DMS79 (cell line): Measurements from ENCODE around the gene AEBP2.
"Not testable (repeated sequence)": the region's sequence is repeated elsewhere in the genome, so short reads cannot be mapped to it uniquely, and the experiment has no call there.

ENCODE experiments used
- DNase-seq: peaks from one replicate; lab custom pipeline; 2025; lab: John Stamatoyannopoulos, UW

The AEBP2 gene, protein sequence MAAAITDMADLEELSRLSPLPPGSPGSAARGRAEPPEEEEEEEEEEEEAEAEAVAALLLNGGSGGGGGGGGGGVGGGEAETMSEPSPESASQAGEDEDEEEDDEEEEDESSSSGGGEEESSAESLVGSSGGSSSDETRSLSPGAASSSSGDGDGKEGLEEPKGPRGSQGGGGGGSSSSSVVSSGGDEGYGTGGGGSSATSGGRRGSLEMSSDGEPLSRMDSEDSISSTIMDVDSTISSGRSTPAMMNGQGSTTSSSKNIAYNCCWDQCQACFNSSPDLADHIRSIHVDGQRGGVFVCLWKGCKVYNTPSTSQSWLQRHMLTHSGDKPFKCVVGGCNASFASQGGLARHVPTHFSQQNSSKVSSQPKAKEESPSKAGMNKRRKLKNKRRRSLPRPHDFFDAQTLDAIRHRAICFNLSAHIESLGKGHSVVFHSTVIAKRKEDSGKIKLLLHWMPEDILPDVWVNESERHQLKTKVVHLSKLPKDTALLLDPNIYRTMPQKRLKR

DNA sequence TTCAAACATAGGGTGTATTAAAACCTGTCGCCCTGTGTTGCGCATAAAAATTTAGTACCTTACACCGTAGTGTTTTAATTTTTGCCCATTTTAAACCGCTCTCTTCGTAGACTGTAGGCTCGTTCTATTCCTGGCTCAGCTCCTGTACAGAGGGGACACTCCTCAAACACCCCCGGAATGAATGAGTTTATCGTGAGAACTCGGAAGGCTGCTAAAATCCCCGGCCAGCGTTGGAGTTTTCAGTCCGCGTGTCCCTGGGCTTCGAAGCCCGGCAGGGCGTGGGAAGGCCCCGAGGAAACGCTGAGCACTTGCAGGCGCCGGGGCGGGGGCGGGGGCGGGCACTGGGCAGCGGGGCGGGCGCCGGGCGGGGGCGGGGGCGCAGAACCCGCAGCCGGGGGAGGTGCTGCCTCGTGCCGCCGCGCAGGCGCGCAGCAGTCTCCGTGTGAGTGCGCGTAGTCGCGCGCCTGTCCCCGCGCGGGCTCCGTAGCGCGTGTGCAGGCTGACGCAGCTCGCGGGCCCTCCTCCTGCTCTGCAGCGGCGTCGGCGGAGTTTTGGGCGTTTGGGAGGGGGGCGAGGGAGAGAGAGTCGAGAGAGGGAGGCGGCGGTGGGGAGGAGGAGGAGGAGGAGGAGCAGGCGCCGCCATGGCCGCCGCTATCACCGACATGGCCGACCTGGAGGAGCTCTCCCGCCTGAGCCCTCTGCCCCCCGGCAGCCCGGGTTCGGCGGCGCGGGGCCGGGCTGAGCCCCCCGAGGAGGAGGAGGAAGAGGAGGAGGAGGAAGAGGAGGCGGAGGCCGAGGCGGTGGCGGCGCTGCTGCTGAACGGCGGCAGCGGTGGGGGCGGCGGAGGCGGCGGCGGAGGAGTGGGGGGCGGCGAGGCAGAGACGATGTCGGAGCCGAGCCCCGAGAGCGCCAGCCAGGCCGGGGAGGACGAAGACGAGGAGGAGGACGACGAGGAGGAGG is at the start of gene AEBP2:
TSS of gene AEBP2 (plus strand) at position 434 of the 960 bp plus-strand sequence. CDS start at position 642, 208 bp downstream.
- DNase-seq = peak; percentile 58

DNA sequence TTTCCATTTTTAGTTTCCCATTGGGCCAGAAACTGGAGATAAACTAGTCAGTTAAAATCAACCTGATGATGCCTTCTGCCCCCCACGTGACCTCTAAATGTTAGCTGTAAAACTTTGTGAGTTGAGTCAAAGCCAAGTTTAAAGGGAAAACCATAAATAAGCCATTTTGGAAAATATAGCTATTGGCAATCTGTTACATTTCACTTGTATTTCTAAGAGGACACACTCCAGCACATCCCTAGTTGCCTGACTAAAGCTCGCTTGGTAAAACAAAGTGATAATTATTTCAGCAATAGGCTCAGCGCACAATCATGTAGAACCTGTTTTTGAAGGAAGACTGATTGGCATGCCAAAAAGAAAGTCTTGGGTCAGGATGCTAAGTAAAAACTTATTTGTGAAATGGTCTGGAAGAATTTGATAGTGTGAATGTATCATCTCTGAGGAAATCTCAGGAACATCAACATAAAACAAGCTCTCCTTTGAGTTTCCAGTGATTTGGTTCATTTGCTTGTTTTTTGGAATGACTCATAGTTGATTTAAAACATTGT is 49.2 kb upstream of the AEBP2 start:
- no peak for DNase-seq

DNA sequence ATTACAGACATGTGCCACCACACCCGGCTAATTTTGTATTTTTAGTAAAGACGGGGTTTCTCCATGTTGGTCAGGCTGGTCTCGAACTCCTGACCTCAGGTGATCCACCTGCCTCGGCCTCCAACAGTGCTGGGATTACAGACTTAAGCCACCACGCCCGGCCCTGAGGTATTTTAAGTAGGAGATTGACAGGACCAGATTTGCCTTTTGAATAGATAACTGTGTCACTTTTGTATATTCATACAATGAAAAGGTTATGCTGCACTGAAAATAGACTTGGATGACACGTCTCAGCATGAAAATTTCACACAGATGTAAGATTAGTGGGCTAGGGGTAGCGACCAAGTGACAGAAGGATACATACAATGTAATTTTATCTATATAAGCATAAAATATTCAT is 46.6 kb upstream of the AEBP2 start:
- DNase-seq = not testable (repeated sequence)

DNA sequence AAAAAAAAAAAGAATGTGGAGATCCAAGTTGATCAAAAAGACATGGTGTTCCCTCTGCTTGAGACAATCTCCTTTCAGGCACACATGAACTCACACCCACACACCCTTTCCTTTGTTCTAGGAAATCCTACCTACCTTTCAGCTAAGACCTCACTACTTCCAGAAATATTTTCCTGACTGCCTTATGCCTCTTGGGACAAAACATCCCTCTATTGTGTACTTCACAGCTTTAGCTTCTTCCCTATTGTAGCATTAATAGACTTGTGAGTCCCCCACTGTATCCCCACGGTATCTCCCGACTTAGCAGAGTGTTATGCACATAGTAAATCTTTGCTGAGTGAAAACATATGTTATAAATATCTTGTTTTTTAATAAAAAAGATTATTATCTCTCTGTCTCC is 44.9 kb upstream of the AEBP2 start:
- no peak for DNase-seq

DNA sequence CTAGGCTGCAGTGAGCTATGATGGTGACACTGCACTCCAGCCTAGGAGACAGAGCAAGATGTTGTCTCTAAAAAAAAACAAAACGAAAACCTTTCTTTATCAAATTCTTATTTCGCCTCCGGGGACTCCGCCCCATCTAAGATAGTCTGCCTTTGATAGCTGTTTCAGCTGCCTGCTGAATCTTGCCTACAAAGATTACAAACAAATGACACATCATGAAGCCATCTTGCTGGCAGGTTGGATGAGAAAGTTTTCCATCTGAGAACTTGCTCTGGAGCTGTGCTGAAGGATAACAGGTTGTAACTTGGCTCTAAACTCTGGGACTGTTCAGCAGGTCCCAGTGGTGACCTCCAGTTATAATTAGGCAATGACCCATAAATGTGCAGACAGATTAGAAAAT is 41.8 kb upstream of the AEBP2 start:
- DNase-seq = no peak

DNA sequence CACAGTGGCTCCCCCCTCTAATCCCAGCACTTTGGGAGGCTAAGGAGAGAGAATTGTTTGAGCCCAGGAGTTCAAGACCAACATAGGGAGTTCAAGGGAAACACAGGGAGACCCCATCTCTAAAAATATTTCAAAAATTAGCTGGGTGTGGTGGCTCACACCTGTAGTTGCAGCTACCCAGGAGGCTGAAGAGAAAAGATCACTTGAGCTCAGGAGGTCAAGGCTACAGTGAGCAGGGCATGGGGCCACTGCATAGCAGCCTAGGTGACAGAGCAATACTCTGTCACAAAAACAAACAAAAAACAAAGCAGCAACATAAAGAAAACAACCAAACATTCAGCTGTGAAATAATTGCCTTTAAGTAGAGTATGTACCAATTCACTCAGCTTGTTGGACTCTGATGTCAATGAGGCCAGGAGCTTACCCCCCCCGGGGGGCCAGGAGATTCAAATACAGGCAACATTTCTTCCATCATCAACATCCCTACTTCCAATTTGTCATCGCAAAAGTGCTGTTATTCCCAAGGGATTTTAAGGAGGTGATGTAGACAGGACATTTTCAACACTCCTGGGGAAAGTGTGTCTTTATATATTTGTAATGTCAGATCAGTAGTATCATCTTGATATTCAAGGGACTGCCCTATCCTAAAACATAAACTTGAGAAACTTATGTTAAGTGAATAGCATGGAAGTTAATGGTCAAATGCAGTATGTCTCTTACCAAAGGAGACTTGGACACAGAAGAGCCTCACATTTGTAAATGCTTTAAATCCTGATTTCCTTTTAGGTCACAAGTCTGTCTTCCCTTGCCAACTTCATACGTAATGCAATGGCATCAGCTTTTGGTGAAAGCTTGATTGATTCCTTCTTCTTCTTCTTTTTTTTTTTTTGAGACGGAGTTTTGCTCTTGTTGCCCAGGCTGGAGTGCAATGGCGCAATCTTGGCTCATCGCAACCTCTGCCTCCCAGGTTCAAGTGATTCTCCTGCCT is 40.6 kb upstream of the AEBP2 start:
- DNase-seq = no peak

DNA sequence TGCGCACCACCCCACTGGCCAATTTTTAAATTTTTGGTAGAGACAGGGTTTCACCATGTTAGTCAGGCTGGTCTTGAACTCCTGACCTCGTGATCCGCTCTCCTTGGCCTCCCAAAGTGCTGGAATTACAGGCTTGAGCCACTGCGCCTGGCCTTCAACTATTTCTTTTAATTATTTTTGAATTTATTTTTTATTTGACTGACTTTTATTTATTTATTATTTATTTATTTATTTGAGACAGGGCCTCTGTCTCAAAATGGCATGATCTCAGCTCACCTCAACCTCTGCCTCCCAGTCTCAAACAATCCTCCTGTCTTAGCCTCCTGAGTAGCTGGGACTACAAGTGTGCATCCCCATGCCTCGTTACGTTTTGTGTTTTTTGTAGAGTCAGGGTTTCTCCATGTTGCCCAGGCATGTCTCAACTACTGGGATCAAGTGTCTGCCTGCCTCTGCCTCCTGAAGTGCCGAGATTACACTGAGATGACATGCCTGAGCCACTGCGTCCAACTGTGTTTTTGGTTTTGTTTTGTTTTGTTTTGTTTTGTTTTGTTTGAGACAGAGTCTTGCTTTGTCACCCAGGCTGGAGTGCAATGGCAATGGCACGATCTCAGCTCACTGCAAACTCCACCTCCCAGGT is 38.5 kb upstream of the AEBP2 start:
- not testable (repeated sequence) for DNase-seq

DNA sequence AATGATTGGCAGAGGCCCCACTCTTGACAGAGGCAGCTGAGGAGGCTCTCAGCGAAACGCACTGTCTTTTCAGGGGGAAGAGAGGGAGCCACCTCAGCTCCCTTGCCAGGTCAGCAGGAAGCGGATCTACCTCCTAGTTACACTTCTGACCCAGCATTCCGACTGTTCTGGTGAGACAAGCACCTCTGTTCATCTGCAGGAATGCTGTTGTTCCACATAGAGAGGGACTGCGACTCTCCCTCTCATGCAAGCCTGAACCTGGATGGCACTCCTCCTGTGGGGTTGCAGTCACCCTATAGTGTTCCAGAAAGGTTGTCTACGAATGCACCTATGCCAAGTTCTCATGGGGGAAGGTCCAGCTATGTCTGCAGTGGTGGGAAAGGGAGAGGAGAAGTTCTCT is 37.1 kb upstream of the AEBP2 start:
- no peak for DNase-seq

DNA sequence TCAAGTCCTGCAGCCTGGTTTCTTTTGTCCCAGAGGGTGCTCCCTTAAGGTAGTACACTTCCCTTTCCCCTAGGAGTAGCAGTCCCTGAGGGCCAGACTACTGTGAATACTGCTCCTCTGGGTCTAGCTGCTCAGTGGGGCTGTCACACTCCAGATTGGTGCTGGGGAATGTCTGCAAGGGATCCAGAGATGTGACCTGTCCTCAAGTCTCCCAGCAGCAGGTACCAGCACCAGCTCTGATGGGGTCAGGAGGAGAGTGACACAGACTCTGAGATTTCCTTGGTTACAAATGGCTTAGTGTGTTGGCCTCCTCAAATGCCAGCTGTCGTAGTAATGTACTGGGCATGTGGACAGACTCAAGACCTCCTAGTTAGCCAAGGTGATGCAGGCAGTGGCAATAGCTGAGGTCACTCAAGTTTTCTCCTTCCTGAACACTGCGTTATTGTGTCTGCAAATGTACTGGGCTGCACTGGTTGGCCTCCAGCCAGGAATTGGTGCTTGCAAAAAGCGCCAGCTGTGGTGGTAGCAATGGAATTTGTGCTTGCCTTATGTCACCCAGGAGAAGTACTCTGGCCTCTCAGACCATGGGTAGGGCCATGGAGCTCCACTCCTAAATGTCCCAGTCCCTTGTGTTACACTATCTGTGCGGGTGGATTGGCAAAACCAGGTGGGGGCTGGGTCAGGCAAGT is 36.4 kb upstream of the AEBP2 start:
- DNase-seq = no peak

DNA sequence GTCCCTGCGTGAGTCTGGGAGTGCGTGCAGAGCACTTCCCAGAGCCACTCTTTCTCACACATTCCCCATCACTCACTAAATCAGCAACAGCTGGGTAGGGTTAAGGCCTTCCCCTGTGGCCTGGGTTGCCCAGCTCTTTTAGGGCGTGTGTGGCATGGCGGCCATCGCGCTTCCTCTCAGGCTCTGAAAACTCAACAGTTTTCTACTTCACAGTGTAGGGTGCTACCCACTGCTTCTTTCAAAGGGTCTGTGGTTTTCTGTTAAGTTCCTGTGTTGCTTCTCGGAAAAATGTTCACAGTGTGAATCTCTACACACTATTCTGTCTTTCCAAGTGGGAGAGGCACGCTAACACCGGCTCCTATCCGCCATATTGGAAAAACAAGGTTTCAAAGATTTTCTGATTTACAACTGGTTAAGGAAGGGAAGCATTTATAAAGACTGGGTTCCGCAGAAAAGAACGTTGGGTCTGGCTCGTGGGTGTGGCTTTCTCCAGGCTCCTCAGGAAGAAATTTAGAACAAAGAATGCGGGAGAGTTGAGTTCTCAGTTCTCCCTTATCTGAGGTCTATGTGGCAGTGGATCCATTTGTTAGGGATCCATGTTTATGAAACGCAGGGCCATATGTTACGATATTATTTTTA is 34.9 kb upstream of the AEBP2 start:
- DNase-seq = no peak

DNA sequence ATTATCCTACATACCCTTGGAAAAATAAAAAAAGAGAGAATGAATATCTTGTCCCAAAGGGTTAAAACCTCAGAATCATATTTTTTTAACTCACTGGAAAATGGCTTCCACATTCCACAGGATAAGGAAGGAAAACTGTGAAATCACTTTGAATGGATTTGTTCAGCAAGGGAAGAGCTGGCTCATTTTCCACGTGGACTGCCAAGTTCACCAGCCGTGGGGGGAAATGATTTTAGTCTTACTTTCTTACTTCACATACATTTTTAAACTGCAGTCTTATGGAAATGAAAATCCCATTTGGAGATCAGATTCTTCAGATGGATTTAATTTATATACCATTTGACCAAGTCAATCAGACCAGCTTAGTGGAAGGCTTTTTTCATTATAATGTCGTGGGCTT is 29.9 kb upstream of the AEBP2 start:
- no peak for DNase-seq

DNA sequence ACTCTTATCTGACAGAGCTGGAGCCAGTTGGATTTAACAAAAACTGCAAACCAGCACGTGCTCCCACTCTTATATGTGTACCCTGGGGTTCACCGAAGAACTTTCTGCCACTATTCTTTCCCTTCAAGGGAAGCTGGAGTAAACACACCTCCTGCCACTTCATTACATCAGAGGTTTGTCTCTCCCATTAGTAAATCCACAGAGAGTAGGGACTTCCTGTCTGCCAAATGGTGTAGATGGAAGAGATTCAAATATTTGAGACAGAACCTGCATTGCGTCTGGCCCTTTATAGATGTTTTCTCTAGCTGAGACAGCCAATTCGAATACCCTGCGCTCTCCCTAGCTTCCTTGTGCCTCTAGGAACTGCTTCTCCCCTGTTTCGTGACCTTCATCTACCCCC is 29.1 kb upstream of the AEBP2 start:
- no peak for DNase-seq

DNA sequence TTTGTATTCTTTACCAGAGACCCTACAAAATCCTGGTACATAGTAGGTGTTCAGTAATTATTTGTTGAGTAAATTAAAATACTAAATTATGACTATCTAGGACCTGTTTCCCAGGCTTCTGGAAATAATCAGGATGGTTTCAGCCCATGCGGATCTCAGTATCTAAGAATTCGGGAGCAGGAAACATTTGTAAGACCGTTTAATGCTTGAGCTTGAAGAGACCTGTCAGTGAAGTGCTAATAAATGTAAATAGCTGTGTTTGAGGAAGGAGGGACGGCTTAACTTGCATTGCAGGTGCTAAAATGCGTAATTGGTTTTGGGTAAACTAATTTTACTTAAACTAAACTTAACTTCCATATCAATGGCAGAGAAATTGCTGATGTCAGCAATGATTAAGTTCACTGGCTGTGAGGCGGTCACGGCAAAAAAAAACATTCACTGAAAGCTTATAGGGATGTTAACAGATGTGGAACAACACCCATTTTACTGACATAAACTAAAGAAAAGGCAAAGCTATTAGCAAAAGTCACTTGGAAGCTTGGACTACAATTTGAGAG is 28.6 kb upstream of the AEBP2 start:
- no peak for DNase-seq

DNA sequence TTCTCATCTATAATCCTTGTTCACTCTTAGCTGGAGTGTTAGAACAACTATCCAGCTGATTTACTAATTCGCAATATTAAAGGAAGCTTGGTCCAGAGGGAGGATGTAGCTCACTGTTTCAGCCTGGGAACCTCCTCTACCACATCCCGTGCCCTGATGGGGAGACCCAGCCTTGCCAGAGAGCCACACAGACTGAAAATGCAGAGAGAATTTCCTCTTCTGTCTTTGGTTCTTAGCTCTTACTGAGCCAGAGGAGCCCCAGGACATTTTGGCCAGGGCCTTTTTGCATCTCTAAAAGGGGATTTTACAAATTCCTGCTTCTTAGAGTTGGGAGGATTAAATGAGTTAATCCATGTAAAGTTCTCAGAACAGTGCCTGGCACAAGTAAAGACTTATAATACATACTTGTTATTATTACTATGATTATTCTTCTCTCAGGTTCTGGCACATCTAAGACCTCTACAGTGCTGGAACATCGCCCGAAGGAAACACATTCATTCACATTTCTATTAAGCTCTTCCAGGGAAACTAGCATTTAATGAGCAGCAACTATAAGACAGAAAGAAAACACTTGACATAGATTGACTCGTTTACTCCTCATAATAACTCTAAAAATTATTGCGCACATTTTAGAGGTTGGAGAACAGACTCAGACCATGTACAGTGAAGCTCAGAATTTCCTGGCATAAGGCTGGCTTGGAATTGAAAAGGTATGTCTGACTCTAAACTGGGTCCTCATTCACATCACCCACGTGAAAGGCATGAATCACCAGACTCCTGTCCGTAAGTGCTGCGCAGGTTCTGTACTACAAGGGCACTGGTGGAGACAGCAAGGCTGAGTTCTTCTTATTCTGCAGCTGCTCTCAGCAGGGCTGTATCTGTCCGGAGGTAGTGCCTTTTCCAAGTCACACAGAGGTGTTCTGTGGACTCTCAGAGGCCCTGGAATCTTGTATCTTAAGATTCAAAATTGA is 27.8 kb upstream of the AEBP2 start:
- DNase-seq = no peak

DNA sequence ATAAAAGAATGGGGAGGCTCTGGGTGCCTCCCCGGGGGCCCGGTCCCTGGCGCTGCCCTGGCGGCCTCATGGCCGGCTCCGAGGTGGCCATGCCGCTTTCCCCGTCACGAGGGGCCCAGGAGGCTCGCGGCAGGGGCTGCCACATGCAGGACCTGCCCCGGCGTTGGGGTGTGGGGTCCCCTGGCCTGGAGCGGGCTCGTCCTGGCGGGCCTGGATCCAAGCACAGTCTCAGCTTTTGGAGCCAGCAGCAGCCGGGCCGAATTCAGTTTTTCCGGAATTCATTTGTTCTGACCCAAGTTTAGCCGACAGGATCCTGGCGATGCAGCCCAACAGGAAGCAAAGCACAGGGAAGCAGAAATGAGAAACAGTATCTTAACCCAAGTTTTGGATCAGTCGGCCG is 26.4 kb upstream of the AEBP2 start:
- DNase-seq = no peak

DNA sequence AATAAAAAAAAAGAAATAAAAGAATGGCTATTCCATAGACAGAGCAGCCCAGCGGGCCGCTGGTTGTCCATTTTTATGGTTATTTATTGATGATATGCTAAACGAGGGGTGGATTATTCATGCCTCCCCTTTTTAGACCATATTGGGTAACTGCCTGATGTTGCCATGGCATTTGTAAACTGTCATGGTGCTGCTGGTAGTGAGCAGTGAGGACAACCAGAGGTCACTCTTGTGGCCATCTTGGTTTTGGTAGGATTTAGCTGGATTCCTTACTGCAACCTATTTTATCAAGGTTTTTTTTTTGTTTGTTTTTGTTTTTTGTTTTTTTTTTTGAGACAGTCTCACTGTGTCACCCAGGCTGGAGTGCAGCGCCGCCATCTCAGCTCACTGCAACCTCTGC is 25.7 kb upstream of the AEBP2 start:
- DNase-seq = not testable (repeated sequence)

DNA sequence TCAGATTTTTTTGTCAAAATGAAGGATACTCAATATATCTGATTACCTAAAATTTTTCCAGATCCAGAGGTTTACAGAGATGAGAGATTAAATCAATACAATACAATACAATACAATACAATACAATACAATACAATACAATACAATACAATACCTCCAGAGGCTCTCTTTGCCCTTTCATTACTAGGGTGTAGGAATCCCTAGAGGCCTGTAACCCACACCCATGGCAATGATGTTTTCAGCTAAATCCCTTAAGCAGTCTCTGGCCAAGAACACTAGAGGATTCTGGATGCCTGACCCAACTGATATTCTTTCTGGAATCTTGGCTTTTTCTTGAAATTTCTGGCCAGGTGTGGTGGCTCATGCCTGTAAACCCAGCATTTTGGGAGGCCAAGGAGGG is 23.7 kb upstream of the AEBP2 start:
- DNase-seq = no peak

DNA sequence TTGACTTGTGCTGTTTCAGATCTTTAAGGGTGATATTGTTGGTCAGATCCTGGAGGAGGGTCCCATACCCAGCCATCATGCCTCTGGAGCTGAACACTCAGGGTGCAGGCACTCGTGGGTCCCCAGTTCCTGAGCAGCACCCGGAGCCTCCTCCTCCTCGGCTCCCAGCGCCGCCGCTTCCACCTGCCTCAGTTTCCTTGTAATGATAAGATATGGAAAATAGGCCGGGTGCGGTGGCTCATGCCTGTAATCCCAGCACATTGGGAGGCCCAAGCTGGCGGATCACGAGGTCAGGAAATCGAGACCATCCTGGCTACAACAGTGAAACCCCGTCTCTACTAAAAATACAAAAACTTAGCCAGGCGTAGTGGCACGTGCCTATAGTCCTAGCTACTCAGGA is 20.2 kb upstream of the AEBP2 start:
- no peak for DNase-seq
